Breast epithelium (tissue), 3 donors: ENCODE results near the gene FOCAD.

Source experiments
- POLR2A ChIP-seq: fragments of 450-650 bp; IDR thresholded peaks from one replicate; pipeline ENCODE4 v1.6.1; 2016; ENCODE audit warnings: antibody characterized with exemption, mild to moderate bottlenecking, moderate library complexity
- TF ChIP-seq, protein P1 (sequence below), 3 donors: fragments of 450-650 bp; IDR thresholded peaks; one replicate each; pipeline ENCODE4 v1.5.1; 2016 to 2017; ENCODE audit warnings: antibody characterized with exemption in 3 of 3, mild to moderate bottlenecking in 3 of 3, moderate library complexity in 3 of 3

DNA sequence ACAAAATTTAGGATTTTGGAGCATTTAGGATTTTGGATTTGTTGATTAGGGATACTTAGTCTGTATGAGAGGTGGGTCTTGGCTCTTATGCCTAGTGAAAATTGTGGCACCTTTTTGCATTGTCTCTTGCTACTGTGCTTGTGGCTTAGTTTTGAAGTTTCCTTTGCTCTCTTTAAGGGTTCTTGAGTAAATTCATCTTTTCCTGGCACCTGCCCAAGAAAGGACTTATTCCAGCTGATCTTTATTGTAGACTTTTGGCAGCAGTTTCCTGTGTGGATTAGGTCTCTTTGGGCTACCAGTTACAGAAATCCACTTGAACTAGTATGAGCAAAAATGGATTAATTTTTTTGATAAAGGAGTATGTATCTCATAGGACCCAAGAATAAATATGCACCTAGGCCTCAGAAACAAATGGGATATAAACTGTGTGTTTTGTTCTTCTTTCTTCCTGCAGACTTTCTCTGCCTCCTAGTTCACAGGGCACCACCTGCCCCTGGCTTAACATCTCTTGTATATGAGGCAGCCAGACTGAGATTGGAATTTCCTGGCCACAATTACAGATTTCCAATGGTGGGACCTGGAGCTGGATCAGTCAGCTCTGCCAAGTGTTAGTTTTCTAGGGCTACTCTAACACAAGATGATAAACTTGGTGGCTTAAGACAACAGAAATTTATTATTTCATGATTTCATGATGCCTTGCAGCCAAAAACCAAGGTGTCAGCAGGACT is 44.6 kb downstream of the FOCAD start:
- TF ChIP-seq POLR2A, result no peak
- TF ChIP-seq, protein P1, sequence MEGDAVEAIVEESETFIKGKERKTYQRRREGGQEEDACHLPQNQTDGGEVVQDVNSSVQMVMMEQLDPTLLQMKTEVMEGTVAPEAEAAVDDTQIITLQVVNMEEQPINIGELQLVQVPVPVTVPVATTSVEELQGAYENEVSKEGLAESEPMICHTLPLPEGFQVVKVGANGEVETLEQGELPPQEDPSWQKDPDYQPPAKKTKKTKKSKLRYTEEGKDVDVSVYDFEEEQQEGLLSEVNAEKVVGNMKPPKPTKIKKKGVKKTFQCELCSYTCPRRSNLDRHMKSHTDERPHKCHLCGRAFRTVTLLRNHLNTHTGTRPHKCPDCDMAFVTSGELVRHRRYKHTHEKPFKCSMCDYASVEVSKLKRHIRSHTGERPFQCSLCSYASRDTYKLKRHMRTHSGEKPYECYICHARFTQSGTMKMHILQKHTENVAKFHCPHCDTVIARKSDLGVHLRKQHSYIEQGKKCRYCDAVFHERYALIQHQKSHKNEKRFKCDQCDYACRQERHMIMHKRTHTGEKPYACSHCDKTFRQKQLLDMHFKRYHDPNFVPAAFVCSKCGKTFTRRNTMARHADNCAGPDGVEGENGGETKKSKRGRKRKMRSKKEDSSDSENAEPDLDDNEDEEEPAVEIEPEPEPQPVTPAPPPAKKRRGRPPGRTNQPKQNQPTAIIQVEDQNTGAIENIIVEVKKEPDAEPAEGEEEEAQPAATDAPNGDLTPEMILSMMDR (IDR thresholded peaks at IDR 0.05), result no peak
